Esophagus squamous epithelium (tissue), 4 donors: Measurements from ENCODE around the gene CALML5.

Source experiments
- POLR2A ChIP-seq, 4 donors: fragments of 450-650 bp; IDR thresholded peaks; one replicate each; pipeline ENCODE4 v1.6.1; 2017; ENCODE audit warnings: antibody characterized with exemption in 4 of 4, mild to moderate bottlenecking in 4 of 4, moderate library complexity in 3 of 4
- TF ChIP-seq, protein P1 (sequence below), 6 experiments: fragments of 450-650 bp in 4 of 6; fragments of 200-600 bp in 2 of 6; sonication (generic) in 2 of 6; IDR thresholded peaks; one replicate each; pipeline ENCODE4 v1.5.1; 2016 to 2019; ENCODE audit warnings: antibody characterized with exemption in 6 of 6, mild to moderate bottlenecking in 4 of 6, moderate library complexity in 4 of 6

DNA sequence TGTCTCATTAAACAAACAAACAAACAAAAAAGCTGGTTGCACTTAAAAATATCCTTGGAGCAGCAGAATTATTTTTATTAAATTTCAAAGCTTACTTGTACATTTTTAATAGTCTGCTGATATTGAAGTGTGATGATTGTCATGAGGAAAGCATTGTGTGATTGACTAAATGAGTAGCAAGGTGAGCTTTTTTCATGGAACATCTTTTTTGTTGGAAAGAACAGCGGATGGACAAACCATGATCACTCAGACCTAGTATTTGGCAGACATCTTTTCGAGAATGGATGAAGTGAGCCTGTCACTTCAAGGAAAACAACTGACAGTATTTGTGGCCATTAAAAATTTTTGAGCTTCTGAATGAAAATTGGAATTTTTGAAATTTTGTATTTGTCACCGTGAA, 19.7 kb upstream of the CALML5 start:
- TF ChIP-seq, protein P1, sequence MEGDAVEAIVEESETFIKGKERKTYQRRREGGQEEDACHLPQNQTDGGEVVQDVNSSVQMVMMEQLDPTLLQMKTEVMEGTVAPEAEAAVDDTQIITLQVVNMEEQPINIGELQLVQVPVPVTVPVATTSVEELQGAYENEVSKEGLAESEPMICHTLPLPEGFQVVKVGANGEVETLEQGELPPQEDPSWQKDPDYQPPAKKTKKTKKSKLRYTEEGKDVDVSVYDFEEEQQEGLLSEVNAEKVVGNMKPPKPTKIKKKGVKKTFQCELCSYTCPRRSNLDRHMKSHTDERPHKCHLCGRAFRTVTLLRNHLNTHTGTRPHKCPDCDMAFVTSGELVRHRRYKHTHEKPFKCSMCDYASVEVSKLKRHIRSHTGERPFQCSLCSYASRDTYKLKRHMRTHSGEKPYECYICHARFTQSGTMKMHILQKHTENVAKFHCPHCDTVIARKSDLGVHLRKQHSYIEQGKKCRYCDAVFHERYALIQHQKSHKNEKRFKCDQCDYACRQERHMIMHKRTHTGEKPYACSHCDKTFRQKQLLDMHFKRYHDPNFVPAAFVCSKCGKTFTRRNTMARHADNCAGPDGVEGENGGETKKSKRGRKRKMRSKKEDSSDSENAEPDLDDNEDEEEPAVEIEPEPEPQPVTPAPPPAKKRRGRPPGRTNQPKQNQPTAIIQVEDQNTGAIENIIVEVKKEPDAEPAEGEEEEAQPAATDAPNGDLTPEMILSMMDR (IDR thresholded peaks at IDR 0.05), result no peak
- no peak for TF ChIP-seq POLR2A (IDR thresholded peaks at IDR 0.05)
